Transverse colon (tissue), 4 donors: ENCODE data around the gene ZFP92. TPM values are rescaled to one million over a fixed set of nuclear protein-coding genes. Genes with fewer than 3 reads are reported as not detected.

Experiments
- DNase-seq: peaks from one replicate; pipeline ENCODE4 v3.0.0-alpha.2; 2019
- H3K27ac ChIP-seq, 4 donors: fragments of 200-600 bp; sonication (generic); 2 replicates each; pipeline ENCODE4 v1.5.1; 2016 to 2018; ENCODE audit warnings: inconsistent platforms in 4 of 4
- H3K27me3 ChIP-seq: fragments of 200-600 bp; sonication (generic); 2 replicates; pipeline ENCODE4 v1.5.1; 2017; ENCODE audit warnings: inconsistent platforms
- H3K36me3 ChIP-seq, 4 donors: fragments of 200-600 bp; sonication (generic); 2 replicates each; pipeline ENCODE4 v1.5.1; 2017 to 2019; ENCODE audit warnings: inconsistent platforms in 4 of 4
- H3K4me1 ChIP-seq, 4 donors: fragments of 200-600 bp; sonication (generic); 2 replicates each; pipeline ENCODE4 v1.5.1; 2017 to 2020; ENCODE audit warnings: inconsistent platforms in 4 of 4
- H3K4me3 ChIP-seq, 4 donors: fragments of 200-600 bp; sonication (generic); 1 replicate in 1 of 4; 2 replicates in 3 of 4; pipeline versions ENCODE4 v1.5.1 to v1.6.1; 2017 to 2019; ENCODE audit warnings: inconsistent platforms in 4 of 4
- H3K9me3 ChIP-seq, 2 donors: fragments of 200-600 bp; sonication (generic); 2 replicates each; pipeline ENCODE4 v1.5.1; 2017 to 2019; ENCODE audit warnings: inconsistent platforms in 2 of 2
- CTCF ChIP-seq, 5 experiments: fragments of 200-600 bp in 3 of 5; fragments of 450-650 bp in 2 of 5; sonication (generic) in 3 of 5; IDR thresholded peaks; 1 replicate in 2 of 5; 2 replicates in 3 of 5; pipeline ENCODE4 v1.5.1; 2016 to 2017; ENCODE audit warnings: antibody characterized with exemption in 5 of 5, inconsistent platforms in 3 of 5, mild to moderate bottlenecking in 2 of 5, moderate library complexity in 1 of 5
- EP300 ChIP-seq: sonication (generic); formaldehyde crosslinking; IDR thresholded peaks from one replicate; pipeline ENCODE4 v1.6.1; 2017; ENCODE audit warnings: antibody characterized with exemption, low read depth
- POLR2A ChIP-seq: fragments of 450-650 bp; IDR thresholded peaks from one replicate; pipeline ENCODE4 v1.6.1; 2016; ENCODE audit warnings: antibody characterized with exemption, mild to moderate bottlenecking, moderate library complexity
- POLR2AphosphoS5 ChIP-seq, 3 donors: sonication (generic); formaldehyde crosslinking; IDR thresholded peaks; one replicate each; pipeline ENCODE4 v1.6.1; 2016; ENCODE audit warnings: antibody characterized with exemption in 3 of 3
- WGBS, 2 donors: methylation state at CpG; one replicate each; pipeline ENCODE4 v1.1.5; 2018; ENCODE audit warnings: low coverage in 1 of 2; 5-methylcytosine and 5-hydroxymethylcytosine counted together
- in situ Hi-C, 4 donors: fragments of 200-750 bp; cut with MboI; loops; one replicate each; pipeline versions ENCODE4 v1.15.0 to v1.15.1; 2017; ENCODE audit warnings: low sequenced_read_pairs in 3 of 4, low pct_ligation_motif_present in 1 of 4, low pct_unique_long_range_greater_than_20kb in 1 of 4
- intact Hi-C: fragments of 100-400 bp; cut with DNase I; formaldehyde crosslinking; loops from one replicate; pipeline ENCODE4 v1.15.1; 2023; ENCODE audit warnings: low total_unique reads
- total RNA-seq, 4 donors: library from RNA; depleted of rRNA; stranded (reverse); fragments of >200 nt; gene quantifications; one replicate each; pipeline ENCODE4 v1.1.0, GENCODE V29; 2016

The ZFP92 gene
- total RNA-seq, 4 donors from 2014 or later: 0.27 to 3.0 (median 1.3) TPM

- Histone ChIP-seq H3K4me3 (no peak overlapping the region), H3K9me3 (no peaks in the 10 kb centered on the region), H3K36me3 (no peaks in the 10 kb centered on the region), H3K27ac (no peak overlapping the region), H3K4me1 (peaks cover 0 to 7% (median 3%) of the 10 kb centered on the region in 4 donors), H3K27me3 (peaks cover 5% of the 10 kb centered on the region)
- TF ChIP-seq POLR2A (no peak), EP300 (no peak), POLR2AphosphoS5 (IDR thresholded peaks at IDR 0.05) (no peak), CTCF (IDR thresholded peaks at IDR 0.05) (no peak)
- intact Hi-C loops: no loop called here
- WGBS, 2 donors: 55% methylated on average over 3 of the region's 3 CpGs; no CpG with 5 or more reads in 1 of the 2 donors
- DNase-seq: no peak
- in situ Hi-C loops: no loop called here
Observed at GRCh38 chrX:153407736-153408135, 3.5 kb upstream of the ZFP92 start.

GRCh38 chrX:153408221-153408721 is 3.0 kb upstream of the ZFP92 start:
- in situ Hi-C loops: no loop called here

GRCh38 chrX:153408871-153409351 is 2.4 kb upstream of the ZFP92 start:
- H3K4me1 ChIP-seq: peaks cover 0 to 7% (median 3%) of the 10 kb centered on the region in 4 donors
- intact Hi-C loops (no loop called here), in situ Hi-C loops (no loop called here)
- no peaks in the 10 kb centered on the region for H3K36me3 ChIP-seq
- peaks cover 5% of the 10 kb centered on the region for H3K27me3 ChIP-seq
- TF ChIP-seq POLR2A (no peak), CTCF (IDR thresholded peaks at IDR 0.05) (no peak), POLR2AphosphoS5 (IDR thresholded peaks at IDR 0.05) (no peak), EP300 (no peak)
- H3K27ac ChIP-seq: no peak overlapping the region
- WGBS, 2 donors: 89% methylated on average over 11 of the region's 12 CpGs; no CpG with 5 or more reads in 1 of the 2 donors
- H3K4me3 ChIP-seq: no peak overlapping the region
- no peak for DNase-seq
- H3K9me3 ChIP-seq: no peaks in the 10 kb centered on the region

More at GRCh38 chrX:153408221-153408721, 3.0 kb upstream of the ZFP92 start:
- H3K27ac ChIP-seq: no peak overlapping the region
- 81% methylated on average over 9 of the region's 10 CpGs; no CpG with 5 or more reads in 1 of the 2 donors for WGBS, 2 donors
- no peaks in the 10 kb centered on the region for H3K9me3 ChIP-seq
- H3K36me3 ChIP-seq: no peaks in the 10 kb centered on the region
- no peak for TF ChIP-seq EP300
- TF ChIP-seq CTCF (IDR thresholded peaks at IDR 0.05): no peak
- no peak for TF ChIP-seq POLR2A
- no peak for TF ChIP-seq POLR2AphosphoS5 (IDR thresholded peaks at IDR 0.05)
- intact Hi-C loops: no loop called here
- H3K4me1 ChIP-seq: peaks cover 0 to 7% (median 3%) of the 10 kb centered on the region in 4 donors
- H3K4me3 ChIP-seq: no peak overlapping the region
- peaks cover 5% of the 10 kb centered on the region for H3K27me3 ChIP-seq
- no peak for DNase-seq

GRCh38 chrX:153409414-153410101 is 1.7 kb upstream of the ZFP92 start:
- TF ChIP-seq POLR2AphosphoS5 (IDR thresholded peaks at IDR 0.05) (no peak), CTCF (IDR thresholded peaks at IDR 0.05) (no peak)
- Histone ChIP-seq H3K9me3 (no peaks in the 10 kb centered on the region), H3K4me1 (peaks cover 0 to 7% (median 3%) of the 10 kb centered on the region in 4 donors), H3K27me3 (peaks cover 5% of the 10 kb centered on the region), H3K4me3 (no peak overlapping the region), H3K36me3 (no peaks in the 10 kb centered on the region), H3K27ac (no peak overlapping the region)
- intact Hi-C loops (no loop called here), in situ Hi-C loops (no loop called here)
- no peak for DNase-seq
- WGBS, 2 donors: 91% methylated on average over 28 of the region's 30 CpGs; no CpG with 5 or more reads in 1 of the 2 donors
